OCI-LY7 (cell line): ENCODE results near the gene MAP3K8. TPM values are rescaled to one million over a fixed set of nuclear protein-coding genes. Genes with fewer than 3 reads are reported as not detected.

Experiments
- BruUV-seq: library from RNA; stranded (reverse); fragments of 400-500 nt; replicated peaks from 2 replicates; lab custom pipeline; 2021; lab: Mats Ljungman, UMichigan
- CTCF ChIA-PET: fragments of 300-600 bp; sonication (Branson Sonifier 250); formaldehyde crosslinking; loops from one replicate; lab custom pipeline; 2022; ENCODE audit warnings: antibody characterized with exemption; ENCODE audit not compliant: unreplicated experiment; lab: Charles Lee
- POLR2A ChIA-PET: fragments of 300-600 bp; sonication (Branson Sonifier 250); formaldehyde crosslinking; loops from one replicate; lab custom pipeline; 2022; ENCODE audit warnings: antibody characterized with exemption; lab: Charles Lee
- DNase-seq: peaks from one replicate; pipeline ENCODE4 v3.0.0-alpha.2; 2015; ENCODE audit warnings: low spot score
- H2AFZ ChIP-seq: fragments of 200-600 bp; sonication (generic), shearing (Covaris generic); 2 replicates; pipeline ENCODE4 v1.6.1; 2014; ENCODE audit warnings: mild to moderate bottlenecking, antibody characterized with exemption, low read length, moderate library complexity
- H3K27ac ChIP-seq: fragments of 200-600 bp; sonication (generic); 2 replicates; pipeline ENCODE4 v1.5.1; 2014; ENCODE audit warnings: mixed run types, low read depth, mild to moderate bottlenecking, moderate library complexity, low read length, inconsistent platforms; ENCODE audit not compliant: poor library complexity, severe bottlenecking
- H3K36me3 ChIP-seq: fragments of 200-600 bp; sonication (generic); 2 replicates; pipeline ENCODE4 v1.6.1; 2014; ENCODE audit warnings: mild to moderate bottlenecking, antibody characterized with exemption, low read length, moderate library complexity, mixed read lengths; ENCODE audit not compliant: insufficient read depth
- H3K4me1 ChIP-seq: fragments of 200-600 bp; sonication (generic); 2 replicates; pipeline ENCODE4 v1.5.1; 2014; ENCODE audit warnings: mild to moderate bottlenecking, low read length; ENCODE audit not compliant: insufficient read depth, poor library complexity, severe bottlenecking
- H3K4me2 ChIP-seq: fragments of 200-600 bp; sonication (generic); 2 replicates; pipeline ENCODE4 v1.6.1; 2014; ENCODE audit warnings: mild to moderate bottlenecking, low read length
- H3K4me3 ChIP-seq: fragments of 200-600 bp; sonication (generic); 2 replicates; pipeline ENCODE4 v1.5.1; 2014; ENCODE audit warnings: mild to moderate bottlenecking, low read depth, low read length; ENCODE audit not compliant: poor library complexity, severe bottlenecking
- H3K79me2 ChIP-seq: fragments of 200-600 bp; sonication (generic); 2 replicates; pipeline ENCODE4 v1.6.1; 2016; ENCODE audit warnings: low read depth, mild to moderate bottlenecking, low read length, moderate library complexity, mixed read lengths; ENCODE audit not compliant: insufficient read depth
- H3K9me2 ChIP-seq: fragments of 200-600 bp; sonication (generic); 2 replicates; pipeline ENCODE4 v1.6.1; 2016; ENCODE audit warnings: mild to moderate bottlenecking, low read length, mixed read lengths; ENCODE audit not compliant: insufficient read depth
- H3K9me3 ChIP-seq: fragments of 200-600 bp; sonication (generic); 2 replicates; pipeline ENCODE4 v1.6.1; 2014; ENCODE audit warnings: mild to moderate bottlenecking, mixed run types, low read length, mixed read lengths
- H4K20me1 ChIP-seq: fragments of 200-600 bp; sonication (generic); 2 replicates; pipeline ENCODE4 v1.6.1; 2014; ENCODE audit warnings: mild to moderate bottlenecking, antibody characterized with exemption, low read length, moderate library complexity, mixed read lengths; ENCODE audit not compliant: insufficient read depth
- EZH2phosphoT487 ChIP-seq: fragments of 200-600 bp; sonication (generic); IDR thresholded peaks from 2 replicates; pipeline ENCODE4 v1.6.1; 2018; ENCODE audit warnings: low read depth, borderline replicate concordance, mild to moderate bottlenecking, mixed run types, antibody characterized with exemption, low read length, moderate library complexity, mixed read lengths
- intact Hi-C: fragments of 100-400 bp; cut with micrococcal nuclease; formaldehyde crosslinking; loops from one replicate; pipeline ENCODE4 v1.10.0; 2022; ENCODE audit not compliant: unreplicated experiment
- total RNA-seq, 2 experiments: library from RNA; depleted of rRNA in 1 of 2; stranded (reverse); fragments of >200 nt in 1 of 2; shearing (Covaris generic) in 1 of 2; gene quantifications; 2 replicates each; pipeline ENCODE4 v1.2.3, GENCODE V29; 2014 to 2022
- TF ChIP-seq, protein P1 (sequence below): fragments of 200-600 bp; sonication (generic); conservative IDR thresholded peaks from 2 replicates; pipeline ENCODE4 v1.5.1; 2014; ENCODE audit warnings: mild to moderate bottlenecking, antibody characterized with exemption, low read length, moderate library complexity, mixed read lengths

Gene MAP3K8
- total RNA-seq, 2 experiments from 2014 or later: 10.8 to 21.9 TPM

DNA sequence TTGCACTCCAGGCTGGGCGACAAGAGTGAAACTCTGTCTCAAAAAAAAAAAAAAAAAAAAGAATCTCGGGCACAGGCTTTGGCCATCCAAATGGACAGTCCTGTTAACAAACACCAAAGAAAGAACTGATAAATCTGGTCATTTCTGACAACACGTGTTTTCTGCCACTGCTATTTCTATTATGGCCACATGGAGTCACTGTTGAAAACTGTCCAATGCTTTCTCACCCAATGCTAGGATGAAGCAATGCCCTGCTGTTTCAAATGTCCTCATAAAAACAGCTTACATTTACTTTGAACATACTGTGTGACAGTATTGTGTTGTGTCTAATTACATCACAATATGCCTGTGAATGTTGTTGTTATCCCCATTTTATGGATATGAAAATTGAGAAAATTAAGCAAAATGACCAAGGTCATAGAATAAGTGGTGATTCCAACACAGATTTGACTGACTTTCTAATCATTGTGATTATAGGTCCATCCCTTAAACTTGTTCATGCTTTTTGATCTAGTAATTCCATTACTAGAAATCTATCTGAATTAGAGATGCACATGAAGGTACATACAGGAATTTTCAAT lies 19.9 kb upstream of the MAP3K8 start:
- H3K79me2 ChIP-seq: no peaks in the 10 kb centered on the region
- H3K4me1 ChIP-seq: peaks cover 24% of the 10 kb centered on the region
- POLR2A ChIA-PET: interaction anchor here (1.0 kb wide), 1 partner anchor 118 kb away, joined by 4 read pairs; no protein-coding TSS in a partner anchor
- H3K36me3 ChIP-seq: no peaks in the 10 kb centered on the region
- no TSS peak for BruUV-seq
- no peaks in the 10 kb centered on the region for H3K9me3 ChIP-seq
- H3K4me2 ChIP-seq: no peak overlapping the region
- no peak for TF ChIP-seq EZH2phosphoT487
- TF ChIP-seq, protein P1, sequence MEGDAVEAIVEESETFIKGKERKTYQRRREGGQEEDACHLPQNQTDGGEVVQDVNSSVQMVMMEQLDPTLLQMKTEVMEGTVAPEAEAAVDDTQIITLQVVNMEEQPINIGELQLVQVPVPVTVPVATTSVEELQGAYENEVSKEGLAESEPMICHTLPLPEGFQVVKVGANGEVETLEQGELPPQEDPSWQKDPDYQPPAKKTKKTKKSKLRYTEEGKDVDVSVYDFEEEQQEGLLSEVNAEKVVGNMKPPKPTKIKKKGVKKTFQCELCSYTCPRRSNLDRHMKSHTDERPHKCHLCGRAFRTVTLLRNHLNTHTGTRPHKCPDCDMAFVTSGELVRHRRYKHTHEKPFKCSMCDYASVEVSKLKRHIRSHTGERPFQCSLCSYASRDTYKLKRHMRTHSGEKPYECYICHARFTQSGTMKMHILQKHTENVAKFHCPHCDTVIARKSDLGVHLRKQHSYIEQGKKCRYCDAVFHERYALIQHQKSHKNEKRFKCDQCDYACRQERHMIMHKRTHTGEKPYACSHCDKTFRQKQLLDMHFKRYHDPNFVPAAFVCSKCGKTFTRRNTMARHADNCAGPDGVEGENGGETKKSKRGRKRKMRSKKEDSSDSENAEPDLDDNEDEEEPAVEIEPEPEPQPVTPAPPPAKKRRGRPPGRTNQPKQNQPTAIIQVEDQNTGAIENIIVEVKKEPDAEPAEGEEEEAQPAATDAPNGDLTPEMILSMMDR: peak; percentile 90
- H2AFZ ChIP-seq: no peak overlapping the region
- no peaks in the 10 kb centered on the region for H4K20me1 ChIP-seq
- intact Hi-C loops: loop anchor here (1.0 to 5.0 kb wide), 2 partner anchors 120 to 178 kb away; no protein-coding TSS in a partner anchor
- CTCF ChIA-PET: interaction anchor here (0.8 to 1.0 kb wide), 3 partner anchors 12 to 122 kb away, joined by 3 to 4 read pairs (median 3); no protein-coding TSS in a partner anchor
- no peaks in the 10 kb centered on the region for H3K9me2 ChIP-seq
- peak; percentile 79 for DNase-seq
- H3K4me3 ChIP-seq: no peak overlapping the region
- no peak overlapping the region for H3K27ac ChIP-seq

DNA sequence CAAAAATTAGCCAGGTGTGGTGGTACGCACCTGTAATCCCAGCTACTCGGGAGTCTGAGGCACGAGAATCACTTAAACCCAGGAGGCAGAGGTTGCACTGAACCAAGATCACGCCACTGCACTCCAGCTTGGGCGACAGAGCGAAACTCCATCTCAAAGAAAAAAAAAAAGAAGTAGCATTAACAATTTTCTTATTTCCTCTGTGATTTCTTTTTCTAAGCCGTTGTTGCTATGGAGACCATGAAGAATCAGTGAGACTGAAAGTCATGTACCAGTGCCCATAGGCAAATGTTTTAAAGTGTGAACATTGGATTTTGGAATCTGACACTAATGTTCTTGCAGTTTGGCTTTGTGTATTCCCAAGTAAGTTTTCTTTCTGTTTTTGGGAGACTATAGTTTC lies 18.4 kb upstream of the MAP3K8 start:
- POLR2A ChIA-PET: interaction anchor here (0.6 to 2.4 kb wide), 12 partner anchors 12 to 174 kb away, joined by 3 to 15 read pairs (median 4); partner anchors contain the start of gene MAP3K8
- Histone ChIP-seq H3K9me3 (no peaks in the 10 kb centered on the region), H2AFZ (peak overlapping the region; percentile 77; the same call in 1 of the 2 replicates), H3K36me3 (no peaks in the 10 kb centered on the region), H3K79me2 (no peaks in the 10 kb centered on the region), H3K4me1 (peaks cover 39% of the 10 kb centered on the region), H3K4me3 (peak overlapping the region; percentile 29), H4K20me1 (no peaks in the 10 kb centered on the region), H3K27ac (peak overlapping the region; percentile 46), H3K4me2 (peak overlapping the region; percentile 68), H3K9me2 (no peaks in the 10 kb centered on the region)
- peak; percentile 80 for DNase-seq
- TF ChIP-seq, protein P1: no peak
- no peak for TF ChIP-seq EZH2phosphoT487
- CTCF ChIA-PET: interaction anchor here (1.0 kb wide), 1 partner anchor 78 kb away, joined by 3 read pairs; no protein-coding TSS in a partner anchor
- no TSS peak for BruUV-seq
- intact Hi-C loops: loop anchor here (1.0 kb wide), 1 partner anchor 19 kb away; the partner anchor contains the start of gene MAP3K8

DNA sequence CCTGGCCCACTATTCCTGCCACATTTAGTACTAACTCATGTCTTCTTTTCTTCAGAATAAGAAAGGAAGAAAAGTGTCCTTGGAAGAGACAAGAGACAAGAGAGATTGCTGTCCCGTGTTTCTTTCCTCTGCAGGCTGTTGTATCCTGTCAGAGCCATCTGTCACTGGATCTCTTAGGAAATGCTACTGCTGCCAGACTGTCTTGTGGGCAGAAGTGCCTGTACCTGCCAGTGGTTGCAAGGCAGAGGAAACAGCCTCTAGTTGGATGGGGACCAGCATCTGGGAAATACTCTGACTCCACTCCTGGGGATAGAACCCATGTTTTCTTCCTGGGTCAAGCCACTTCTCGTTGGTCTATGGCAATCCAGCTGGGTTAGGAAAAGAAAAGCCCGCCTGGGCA lies 16.7 kb upstream of the MAP3K8 start:
- no peaks in the 10 kb centered on the region for H3K36me3 ChIP-seq
- H3K4me3 ChIP-seq: no peak overlapping the region
- H3K9me3 ChIP-seq: no peaks in the 10 kb centered on the region
- ChIA-PET CTCF (no interaction called here), POLR2A (interaction anchor here (1.2 kb wide), 1 partner anchor 33 kb away, joined by 3 read pairs; no protein-coding TSS in a partner anchor)
- BruUV-seq: no TSS peak
- no peak for TF ChIP-seq EZH2phosphoT487
- TF ChIP-seq, protein P1: no peak
- no peaks in the 10 kb centered on the region for H3K79me2 ChIP-seq
- intact Hi-C loops: no loop called here
- peaks cover 40% of the 10 kb centered on the region for H3K4me1 ChIP-seq
- DNase-seq: no peak
- no peak overlapping the region for H3K27ac ChIP-seq
- no peaks in the 10 kb centered on the region for H3K9me2 ChIP-seq
- no peak overlapping the region for H3K4me2 ChIP-seq
- H2AFZ ChIP-seq: 0 out of 2 replicates have a peak overlapping the region, but pooled peaks have one; percentile 20
- H4K20me1 ChIP-seq: no peaks in the 10 kb centered on the region
